ENCODE results near the gene CEP170B.
A peak's percentile ranks its signal among the peaks of the same experiment; 100 is the strongest.
"Not testable (repeated sequence)": the region's sequence is repeated elsewhere in the genome, so short reads cannot be mapped to it uniquely, and the experiment has no call there.

The CEP170B gene

GRCh38 chr14:104865081-104865630, at the start of gene CEP170B:
TSS of gene CEP170B (plus strand) at chr14:104865268. CDS start at chr14:104868451, 3,183 bp downstream.
- DNase-seq (ENCODE audit: low read depth in 2 of 2): no peak

- DNase-seq (ENCODE audit: low read depth in 2 of 2): no peak
Observed at GRCh38 chr14:104816616-104816884, 48.5 kb upstream of the CEP170B start.

GRCh38 chr14:104817930-104818713, 46.9 kb upstream of the CEP170B start:
- no peak for DNase-seq (ENCODE audit: low read depth in 2 of 2)

- no peak for DNase-seq (ENCODE audit: low read depth in 2 of 2)
Observed at GRCh38 chr14:104818714-104819161, 46.3 kb upstream of the CEP170B start.

- no peak for DNase-seq (ENCODE audit: low read depth in 2 of 2)
Observed at GRCh38 chr14:104819361-104819781, 45.7 kb upstream of the CEP170B start.

- no peak for DNase-seq (ENCODE audit: low read depth in 2 of 2)
Observed at GRCh38 chr14:104820669-104821228, 44.3 kb upstream of the CEP170B start.

GRCh38 chr14:104821229-104821945, 43.7 kb upstream of the CEP170B start:
- DNase-seq (ENCODE audit: low read depth in 2 of 2): no peak

GRCh38 chr14:104821971-104822608, 43.0 kb upstream of the CEP170B start:
- DNase-seq (ENCODE audit: low read depth in 2 of 2): no peak

GRCh38 chr14:104822821-104823615, 42.0 kb upstream of the CEP170B start:
- DNase-seq (ENCODE audit: low read depth in 2 of 2): no peak

- no peak for DNase-seq (ENCODE audit: low read depth in 2 of 2)
Observed at GRCh38 chr14:104824353-104824997, 40.6 kb upstream of the CEP170B start.

GRCh38 chr14:104826189-104826860, 38.7 kb upstream of the CEP170B start:
- peak; percentile 44 to 54 for DNase-seq (ENCODE audit: low read depth in 2 of 2)

GRCh38 chr14:104826861-104827176, 38.2 kb upstream of the CEP170B start:
- no peak for DNase-seq (ENCODE audit: low read depth in 2 of 2)

GRCh38 chr14:104827177-104828055, 37.7 kb upstream of the CEP170B start:
- DNase-seq (ENCODE audit: low read depth in 2 of 2): no peak

GRCh38 chr14:104830781-104831180, 34.3 kb upstream of the CEP170B start:
- no peak for DNase-seq (ENCODE audit: low read depth in 2 of 2)

GRCh38 chr14:104836171-104836935, 28.7 kb upstream of the CEP170B start:
- DNase-seq (ENCODE audit: low read depth in 2 of 2): not testable (repeated sequence)

- DNase-seq (ENCODE audit: low read depth in 2 of 2): no peak
Observed at GRCh38 chr14:104841730-104842129, 23.3 kb upstream of the CEP170B start.

GRCh38 chr14:104843006-104843405, 22.1 kb upstream of the CEP170B start:
- DNase-seq (ENCODE audit: low read depth in 2 of 2): no peak

- no peak for DNase-seq (ENCODE audit: low read depth in 2 of 2)
Observed at GRCh38 chr14:104843442-104844305, 21.4 kb upstream of the CEP170B start.

All from fibroblast of skin of left biceps (primary cell).